ENCODE results near the gene PISD. TPM values are rescaled to one million over a fixed set of nuclear protein-coding genes. Genes with fewer than 3 reads are reported as not detected.

The PISD gene
- total RNA-seq, 1 donor, result 37.3 TPM

GRCh38 chr22:31572939-31573338 lies 89.1 kb downstream of the PISD start:
- no peak overlapping the region for H2AFZ ChIP-seq (ENCODE audit: low read length)

GRCh38 chr22:31569126-31569525 lies 92.9 kb downstream of the PISD start:
- no peak overlapping the region for H3K27ac ChIP-seq (ENCODE audit: low read depth, low read length)
- no peaks in the 10 kb centered on the region for H3K36me3 ChIP-seq (ENCODE audit: insufficient read depth, low read length)
- H3K27me3 ChIP-seq (ENCODE audit: insufficient read depth, low read length), result no peaks in the 10 kb centered on the region
- H2AFZ ChIP-seq (ENCODE audit: low read length), result no peak overlapping the region
- H3K9me3 ChIP-seq (ENCODE audit: low read depth, low read length), result no peaks in the 10 kb centered on the region
- no peak for TF ChIP-seq CTCF (IDR thresholded peaks at IDR 0.05; ENCODE audit: extremely low read depth, low read depth, low read length)
- no peaks in the 10 kb centered on the region for H3K79me2 ChIP-seq (ENCODE audit: insufficient read depth, low read length)
- H3K4me1 ChIP-seq (ENCODE audit: insufficient read depth, low read length), result peaks cover 2% of the 10 kb centered on the region
- no peak for DNase-seq (ENCODE audit: insufficient read length, low spot score, missing footprints)
- no peak overlapping the region for H3K4me2 ChIP-seq (ENCODE audit: insufficient read depth, low read length)
- no peak overlapping the region for H3K4me3 ChIP-seq (ENCODE audit: insufficient read depth, low read length)
- H4K20me1 ChIP-seq (ENCODE audit: insufficient read depth, low read length), result no peaks in the 10 kb centered on the region

More at GRCh38 chr22:31572939-31573338, 89.1 kb downstream of the PISD start:
- Histone ChIP-seq H3K4me1 (ENCODE audit: insufficient read depth, low read length) (peaks cover 4% of the 10 kb centered on the region), H3K4me3 (ENCODE audit: insufficient read depth, low read length) (no peak overlapping the region), H3K27me3 (ENCODE audit: insufficient read depth, low read length) (no peaks in the 10 kb centered on the region), H3K27ac (ENCODE audit: low read depth, low read length) (no peak overlapping the region), H3K9me3 (ENCODE audit: low read depth, low read length) (no peaks in the 10 kb centered on the region), H3K36me3 (ENCODE audit: insufficient read depth, low read length) (peaks cover under 1% of the 10 kb centered on the region), H3K4me2 (ENCODE audit: insufficient read depth, low read length) (no peak overlapping the region), H4K20me1 (ENCODE audit: insufficient read depth, low read length) (no peaks in the 10 kb centered on the region), H3K79me2 (ENCODE audit: insufficient read depth, low read length) (no peaks in the 10 kb centered on the region)
- no peak for DNase-seq (ENCODE audit: insufficient read length, low spot score, missing footprints)
- no peak for TF ChIP-seq CTCF (IDR thresholded peaks at IDR 0.05; ENCODE audit: extremely low read depth, low read depth, low read length)

Other genes starting within 250 kb of the PISD start
- gene EIF4ENIF1, start 172.4 kb downstream of the PISD start, total RNA-seq, result 13.4 and 15.6 TPM in 2 replicates
- 16.6 and 18.3 TPM in 2 replicates for gene SFI1, start 165.7 kb downstream of the PISD start, total RNA-seq
- gene PRR14L, start 87.9 kb upstream of the PISD start, total RNA-seq, result 20.3 and 22.1 TPM in 2 replicates
- gene DEPDC5, start 91.8 kb upstream of the PISD start, total RNA-seq, result 15.2 and 18.0 TPM in 2 replicates

Measured in osteoblast (primary cell).